Neural crest cell (in vitro differentiated cells): ENCODE results near the gene CHAC1. TPM values are rescaled to one million over a fixed set of nuclear protein-coding genes. Genes with fewer than 3 reads are reported as not detected.

Source experiments
- DNase-seq: peaks from one replicate; pipeline ENCODE4 v3.0.0; 2021; ENCODE audit warnings: low read depth, mixed read lengths, low spot score
- H3K27ac Mint-ChIP-seq: one replicate; pipeline ENCODE4 v1.8.0; 2021; ENCODE audit warnings: mild to moderate bottlenecking, mixed read lengths; ENCODE audit not compliant: unreplicated experiment
- H3K27me3 Mint-ChIP-seq: 2 replicates; pipeline ENCODE4 v1.8.0; 2021; ENCODE audit warnings: low read depth, mild to moderate bottlenecking, mixed read lengths
- H3K36me3 Mint-ChIP-seq: 2 replicates; pipeline ENCODE4 v1.8.0; 2021; ENCODE audit warnings: low read depth, mild to moderate bottlenecking, mixed read lengths
- H3K4me1 Mint-ChIP-seq: 2 replicates; pipeline ENCODE4 v1.8.0; 2021; ENCODE audit warnings: mixed read lengths
- H3K4me3 Mint-ChIP-seq: one replicate; pipeline ENCODE4 v1.8.0; 2021; ENCODE audit warnings: mild to moderate bottlenecking, mixed read lengths
- H3K9me3 Mint-ChIP-seq: 2 replicates; pipeline ENCODE4 v1.8.0; 2021; ENCODE audit warnings: mixed read lengths
- total RNA-seq: library from RNA; stranded (reverse); gene quantifications from 2 replicates; pipeline ENCODE4 v1.2.1, GENCODE V29; 2021
- TF ChIP-seq, protein P1 (sequence below): fragments of 200-600 bp; sonication (generic); conservative IDR thresholded peaks from 2 replicates; pipeline ENCODE4 v1.5.0; 2021; ENCODE audit warnings: antibody characterized with exemption, mild to moderate bottlenecking

CHAC1 gene
- total RNA-seq, 1 donor from 2014 or later, result 6.8 TPM

DNA sequence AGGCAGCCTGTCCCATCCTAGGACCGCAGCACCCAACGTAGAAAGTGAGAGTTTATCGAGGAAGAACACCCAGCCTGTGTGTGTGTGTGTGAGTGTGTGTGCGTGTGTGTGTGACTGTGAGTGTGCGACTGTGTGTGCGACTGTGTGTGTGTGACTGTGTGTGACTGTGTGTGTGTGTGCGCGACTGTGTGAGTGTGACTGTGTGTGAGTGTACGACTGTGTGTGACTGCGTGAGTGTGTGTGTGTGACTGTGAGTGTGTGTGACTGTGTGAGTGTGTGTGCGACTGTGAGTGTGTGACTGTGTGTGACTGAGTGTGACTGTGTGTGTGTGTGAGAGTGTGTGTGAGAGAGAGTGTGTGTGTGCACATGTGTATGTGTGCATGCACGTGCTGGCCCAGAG lies 39.3 kb upstream of the CHAC1 start:
- Mint-ChIP-seq H3K36me3 (no peaks in the 10 kb centered on the region), H3K4me1 (peaks cover 43% of the 10 kb centered on the region), H3K4me3 (no peak overlapping the region), H3K27me3 (no peaks in the 10 kb centered on the region), H3K27ac (peak overlapping the region; percentile 86), H3K9me3 (no peaks in the 10 kb centered on the region)
- DNase-seq, result no peak
- TF ChIP-seq, protein P1, sequence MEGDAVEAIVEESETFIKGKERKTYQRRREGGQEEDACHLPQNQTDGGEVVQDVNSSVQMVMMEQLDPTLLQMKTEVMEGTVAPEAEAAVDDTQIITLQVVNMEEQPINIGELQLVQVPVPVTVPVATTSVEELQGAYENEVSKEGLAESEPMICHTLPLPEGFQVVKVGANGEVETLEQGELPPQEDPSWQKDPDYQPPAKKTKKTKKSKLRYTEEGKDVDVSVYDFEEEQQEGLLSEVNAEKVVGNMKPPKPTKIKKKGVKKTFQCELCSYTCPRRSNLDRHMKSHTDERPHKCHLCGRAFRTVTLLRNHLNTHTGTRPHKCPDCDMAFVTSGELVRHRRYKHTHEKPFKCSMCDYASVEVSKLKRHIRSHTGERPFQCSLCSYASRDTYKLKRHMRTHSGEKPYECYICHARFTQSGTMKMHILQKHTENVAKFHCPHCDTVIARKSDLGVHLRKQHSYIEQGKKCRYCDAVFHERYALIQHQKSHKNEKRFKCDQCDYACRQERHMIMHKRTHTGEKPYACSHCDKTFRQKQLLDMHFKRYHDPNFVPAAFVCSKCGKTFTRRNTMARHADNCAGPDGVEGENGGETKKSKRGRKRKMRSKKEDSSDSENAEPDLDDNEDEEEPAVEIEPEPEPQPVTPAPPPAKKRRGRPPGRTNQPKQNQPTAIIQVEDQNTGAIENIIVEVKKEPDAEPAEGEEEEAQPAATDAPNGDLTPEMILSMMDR, result no peak

DNA sequence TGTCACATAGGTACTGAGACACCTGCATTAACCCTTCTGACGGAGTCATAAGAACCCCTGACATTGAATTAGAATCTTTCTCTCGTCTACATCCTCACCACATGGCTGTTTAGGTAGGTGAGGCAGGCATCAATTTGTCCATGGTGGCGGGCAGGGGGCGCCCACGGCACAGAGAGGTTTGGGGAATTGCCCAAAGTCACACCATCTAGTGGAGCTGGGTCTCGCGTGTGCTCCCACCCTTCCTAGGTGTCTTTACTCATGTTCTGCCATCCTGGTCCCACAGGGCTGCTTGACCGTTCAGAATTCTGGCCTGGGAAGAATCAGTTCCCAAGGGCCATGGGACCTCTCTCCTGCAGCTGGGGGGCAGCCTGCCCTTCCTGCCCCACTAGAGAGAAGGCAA lies 38.8 kb upstream of the CHAC1 start:
- no peaks in the 10 kb centered on the region for H3K36me3 Mint-ChIP-seq
- H3K9me3 Mint-ChIP-seq, result no peaks in the 10 kb centered on the region
- TF ChIP-seq, protein P1, result no peak
- no peak for DNase-seq
- no peaks in the 10 kb centered on the region for H3K27me3 Mint-ChIP-seq
- H3K4me3 Mint-ChIP-seq, result no peak overlapping the region
- H3K4me1 Mint-ChIP-seq, result peaks cover 39% of the 10 kb centered on the region
- H3K27ac Mint-ChIP-seq, result no peak overlapping the region

DNA sequence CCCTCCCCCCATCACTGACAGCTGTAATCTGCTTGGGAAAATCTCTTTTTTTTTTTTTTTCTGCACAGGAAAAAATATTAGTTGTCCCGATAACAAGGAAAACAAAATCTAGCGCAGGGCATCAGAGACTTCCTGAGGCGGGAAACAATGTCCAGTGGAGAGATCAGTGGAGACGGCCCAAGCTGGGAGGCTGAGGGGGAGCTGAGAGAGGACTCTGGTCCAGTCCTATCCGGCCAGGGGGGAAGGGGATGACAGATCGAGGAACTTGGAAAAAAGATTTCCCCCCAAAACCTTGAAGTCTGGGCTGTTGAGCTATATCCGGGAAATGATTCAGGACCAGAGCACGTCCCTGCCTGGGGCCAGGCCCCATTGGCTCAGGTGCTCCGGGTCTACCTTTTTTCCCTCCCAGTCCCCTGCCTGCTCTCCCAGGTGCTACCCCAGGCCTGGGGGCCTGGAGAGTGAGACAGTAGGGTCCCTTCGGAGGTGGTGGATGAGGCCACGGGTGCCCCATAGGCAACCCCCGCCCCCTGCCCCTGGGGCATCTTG lies 38.1 kb upstream of the CHAC1 start:
- Mint-ChIP-seq H3K36me3 (no peaks in the 10 kb centered on the region), H3K27me3 (peaks cover 4% of the 10 kb centered on the region), H3K9me3 (no peaks in the 10 kb centered on the region), H3K4me1 (peaks cover 32% of the 10 kb centered on the region), H3K27ac (no peak overlapping the region), H3K4me3 (no peak overlapping the region)
- no peak for DNase-seq
- TF ChIP-seq, protein P1, result no peak

DNA sequence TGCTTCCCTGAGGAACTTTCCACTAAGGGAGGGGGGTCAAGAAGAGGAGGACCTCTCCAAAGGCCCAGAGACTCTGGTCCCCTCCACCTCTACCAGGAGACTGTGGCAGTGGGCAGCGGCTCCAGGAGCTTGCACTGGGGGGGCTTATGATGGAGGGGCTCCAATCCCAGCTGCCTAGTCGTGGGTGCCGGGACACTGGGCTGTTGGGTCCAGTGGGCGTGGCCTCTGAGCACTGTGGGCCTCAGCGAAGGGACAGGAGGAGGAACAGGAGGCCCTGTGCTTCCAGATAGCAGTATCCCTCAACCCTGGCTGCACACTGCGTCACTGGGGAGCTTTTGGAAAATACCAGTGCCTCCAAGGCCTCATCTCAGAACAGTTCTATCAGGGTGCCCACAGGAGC lies 37.6 kb upstream of the CHAC1 start:
- Mint-ChIP-seq H3K9me3 (no peaks in the 10 kb centered on the region), H3K27ac (no peak overlapping the region), H3K27me3 (peaks cover 8% of the 10 kb centered on the region)

DNA sequence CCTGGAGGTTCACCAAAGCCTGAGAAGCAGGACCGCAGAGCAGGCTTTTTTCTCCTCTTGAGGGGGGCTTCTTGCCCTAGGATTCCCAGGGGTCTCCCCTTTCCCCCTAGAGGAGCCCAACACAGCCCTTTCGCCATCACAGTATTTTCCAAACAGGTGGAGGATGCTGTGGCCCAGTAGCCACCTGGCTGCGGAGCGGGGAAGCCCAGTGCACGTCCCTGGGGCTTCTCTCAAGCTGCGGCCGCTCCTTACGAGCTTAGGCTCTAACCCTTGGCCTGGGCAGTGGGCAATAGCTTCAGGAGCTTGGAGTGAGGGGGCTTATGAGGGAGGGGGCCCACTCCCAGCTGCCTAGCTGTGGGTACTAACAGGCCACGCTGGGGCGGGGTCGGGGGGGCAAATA lies 35.7 kb upstream of the CHAC1 start:
- Mint-ChIP-seq H3K27ac (no peak overlapping the region), H3K4me1 (peaks cover 17% of the 10 kb centered on the region), H3K36me3 (no peaks in the 10 kb centered on the region), H3K9me3 (no peaks in the 10 kb centered on the region), H3K4me3 (no peak overlapping the region), H3K27me3 (peaks cover 22% of the 10 kb centered on the region)
- DNase-seq, result no peak
- TF ChIP-seq, protein P1, result no peak

More for the DNA sequence above, 37.6 kb upstream of the CHAC1 start:
- DNase-seq, result no peak
- Mint-ChIP-seq H3K36me3 (no peaks in the 10 kb centered on the region), H3K4me1 (peaks cover 29% of the 10 kb centered on the region), H3K4me3 (no peak overlapping the region)
- TF ChIP-seq, protein P1, result no peak
